HCT116 (cell line): ENCODE results near the gene SUMO3.

Source experiments
- CTCF ChIP-seq, 3 experiments: fragments of 200-600 bp in 1 of 3; sonication (generic) in 1 of 3; IDR thresholded peaks in 2 of 3; conservative IDR thresholded peaks in 1 of 3; 2 replicates each; pipeline ENCODE4 v1.5.1; 2012 to 2017; ENCODE audit warnings: low read depth in 2 of 3, low read length in 2 of 3, antibody characterized with exemption in 1 of 3, borderline replicate concordance in 1 of 3, control low read depth in 1 of 3, mild to moderate bottlenecking in 1 of 3, mixed read lengths in 1 of 3, mixed run types in 1 of 3, moderate library complexity in 1 of 3; ENCODE audit not compliant: insufficient read depth in 1 of 3
- POLR2AphosphoS5 ChIP-seq: IDR thresholded peaks from 2 replicates; pipeline ENCODE4 v1.6.1; 2011; ENCODE audit warnings: mild to moderate bottlenecking, low read depth, low read length, moderate library complexity

DNA sequence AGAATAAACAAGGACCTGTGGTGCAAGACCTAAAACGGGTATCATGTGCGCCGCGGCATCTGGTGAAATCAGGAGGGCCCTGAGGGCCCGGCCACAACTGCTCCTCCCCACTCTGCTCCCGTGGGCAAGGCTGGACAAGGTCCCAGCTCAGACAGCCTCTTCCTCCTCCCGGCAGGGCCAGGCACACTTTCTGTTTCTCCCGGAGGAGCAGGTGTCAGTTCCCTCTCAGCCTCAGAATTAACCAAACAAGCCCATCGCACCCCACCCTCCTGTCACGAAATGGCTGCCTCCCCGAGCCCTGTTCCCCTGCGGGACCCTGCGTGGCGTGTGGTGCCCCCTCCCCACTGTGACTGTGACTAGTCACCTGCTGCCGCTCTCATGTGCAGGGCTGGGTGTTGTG, 40.4 kb upstream of the SUMO3 start:
- TF ChIP-seq CTCF (IDR thresholded peaks at IDR 0.05 in 2 of 3, conservative IDR thresholded peaks at IDR 0.05 in 1 of 3; ENCODE audit: borderline replicate concordance in 1 of 3, insufficient read depth in 1 of 3, low read depth in 2 of 3, low read length in 2 of 3): no peak
- no peak for TF ChIP-seq POLR2AphosphoS5
